HFFc6 (cell line): Measurements from ENCODE around the gene CXorf66. TPM values are rescaled to one million over a fixed set of nuclear protein-coding genes. Genes with fewer than 3 reads are reported as not detected.

Experiments
- DNase-seq: peaks from one replicate; pipeline ENCODE4 v3.0.0-alpha.2; 2018
- H3K27ac Mint-ChIP-seq: 2 replicates; pipeline ENCODE4 v1.8.0; 2020; ENCODE audit warnings: mild to moderate bottlenecking, mixed read lengths
- H3K27me3 Mint-ChIP-seq: 2 replicates; pipeline ENCODE4 v1.8.0; 2021; ENCODE audit warnings: mild to moderate bottlenecking, moderate library complexity, mixed read lengths; ENCODE audit not compliant: insufficient read depth
- H3K36me3 Mint-ChIP-seq: 2 replicates; pipeline ENCODE4 v1.8.0; 2021; ENCODE audit warnings: low read depth, mixed read lengths
- H3K4me1 Mint-ChIP-seq: 2 replicates; pipeline ENCODE4 v1.8.0; 2020; ENCODE audit warnings: low read depth, mixed read lengths
- H3K4me3 Mint-ChIP-seq: 2 replicates; pipeline ENCODE4 v1.8.0; 2020; ENCODE audit warnings: mild to moderate bottlenecking, moderate library complexity, mixed read lengths
- H3K9me3 Mint-ChIP-seq: 2 replicates; pipeline ENCODE4 v1.8.0; 2020; ENCODE audit warnings: mild to moderate bottlenecking, mixed read lengths
- CTCF ChIP-seq: fragments of 200-600 bp; sonication (generic); IDR thresholded peaks from 2 replicates; pipeline ENCODE4 v1.5.0; 2021; ENCODE audit warnings: antibody characterized with exemption, mild to moderate bottlenecking
- long read RNA-seq: library from polyadenylated mRNA; unstranded; transcript quantifications from one replicate; pipeline ENCODE4 v2.0.0, GENCODE V29; 2019
- total RNA-seq, 6 experiments: library from RNA; stranded (reverse); fragmentation: NEBNext Ultra II Directional; extraction: Animal tissue kit (Norgen Biotek cat#: 25700); gene quantifications; 2 replicates in 1 of 6; 3 replicates in 5 of 6; pipeline ENCODE4 v1.2.3, GENCODE V29; 2021

CXorf66 gene
- total RNA-seq = not detected
- long read RNA-seq = 0 reads

- no peaks in the 10 kb centered on the region for H3K4me1 Mint-ChIP-seq
- no peak for DNase-seq
- no peak within 1 kb of the TSS for H3K4me3 Mint-ChIP-seq
- H3K27me3 Mint-ChIP-seq = peaks cover 5% of the 10 kb centered on the region; the same call in 1 of the 2 replicates
- H3K9me3 Mint-ChIP-seq = no peaks in the 10 kb centered on the region
- TF ChIP-seq CTCF = no peak
- no peak within 1 kb of the TSS for H3K27ac Mint-ChIP-seq
- H3K36me3 Mint-ChIP-seq = no peaks in the 10 kb centered on the region
These were observed at the start of gene CXorf66 for GRCh38 chrX:139965421-139965820. TSS of gene CXorf66 (minus strand) at chrX:139965521. CDS start at chrX:139965496, 25 bp downstream.

GRCh38 chrX:139982856-139983255, 17.5 kb upstream of the CXorf66 start:
- Mint-ChIP-seq H3K4me1 (no peaks in the 10 kb centered on the region), H3K4me3 (no peak overlapping the region), H3K27ac (no peak overlapping the region), H3K9me3 (no peaks in the 10 kb centered on the region), H3K36me3 (no peaks in the 10 kb centered on the region), H3K27me3 (peaks cover 2% of the 10 kb centered on the region; the same call in 1 of the 2 replicates)
- no peak for DNase-seq
- no peak for TF ChIP-seq CTCF

- no peak overlapping the region for H3K27ac Mint-ChIP-seq
- H3K4me1 Mint-ChIP-seq = peaks cover 8% of the 10 kb centered on the region; the same call in 1 of the 2 replicates
- no peak for DNase-seq
- no peak for TF ChIP-seq CTCF
- no peaks in the 10 kb centered on the region for H3K36me3 Mint-ChIP-seq
- no peaks in the 10 kb centered on the region for H3K9me3 Mint-ChIP-seq
- H3K27me3 Mint-ChIP-seq = peaks cover 9% of the 10 kb centered on the region
- H3K4me3 Mint-ChIP-seq = no peak overlapping the region
These were observed 9.2 kb upstream of the CXorf66 start for GRCh38 chrX:139974471-139974870.

GRCh38 chrX:139972629-139973624, 7.6 kb upstream of the CXorf66 start:
- Mint-ChIP-seq H3K36me3 (no peaks in the 10 kb centered on the region), H3K9me3 (no peaks in the 10 kb centered on the region), H3K4me3 (no peak overlapping the region), H3K27me3 (peaks cover 9% of the 10 kb centered on the region), H3K27ac (no peak overlapping the region), H3K4me1 (peaks cover 8% of the 10 kb centered on the region; the same call in 1 of the 2 replicates)
- DNase-seq = no peak
- TF ChIP-seq CTCF = no peak

GRCh38 chrX:139972113-139972512, 6.8 kb upstream of the CXorf66 start:
- Mint-ChIP-seq H3K27me3 (peaks cover 9% of the 10 kb centered on the region), H3K4me3 (no peak overlapping the region), H3K9me3 (no peaks in the 10 kb centered on the region), H3K4me1 (peaks cover 8% of the 10 kb centered on the region; the same call in 1 of the 2 replicates), H3K27ac (no peak overlapping the region), H3K36me3 (no peaks in the 10 kb centered on the region)
- DNase-seq = no peak
- TF ChIP-seq CTCF = no peak
